HG02840 (cell line): ENCODE results near the gene PDZD7.
A peak's percentile ranks its signal among the peaks of the same experiment; 100 is the strongest.

Source experiments
- ATAC-seq: cut with Tn5 transposase; IDR thresholded peaks from one replicate; pipeline ENCODE4 v1.9.1; 2021; ENCODE audit warnings: mild to moderate bottlenecking, moderate library complexity, moderate number of reproducible peaks; ENCODE audit not compliant: unreplicated experiment, low FRiP score

The PDZD7 gene

DNA sequence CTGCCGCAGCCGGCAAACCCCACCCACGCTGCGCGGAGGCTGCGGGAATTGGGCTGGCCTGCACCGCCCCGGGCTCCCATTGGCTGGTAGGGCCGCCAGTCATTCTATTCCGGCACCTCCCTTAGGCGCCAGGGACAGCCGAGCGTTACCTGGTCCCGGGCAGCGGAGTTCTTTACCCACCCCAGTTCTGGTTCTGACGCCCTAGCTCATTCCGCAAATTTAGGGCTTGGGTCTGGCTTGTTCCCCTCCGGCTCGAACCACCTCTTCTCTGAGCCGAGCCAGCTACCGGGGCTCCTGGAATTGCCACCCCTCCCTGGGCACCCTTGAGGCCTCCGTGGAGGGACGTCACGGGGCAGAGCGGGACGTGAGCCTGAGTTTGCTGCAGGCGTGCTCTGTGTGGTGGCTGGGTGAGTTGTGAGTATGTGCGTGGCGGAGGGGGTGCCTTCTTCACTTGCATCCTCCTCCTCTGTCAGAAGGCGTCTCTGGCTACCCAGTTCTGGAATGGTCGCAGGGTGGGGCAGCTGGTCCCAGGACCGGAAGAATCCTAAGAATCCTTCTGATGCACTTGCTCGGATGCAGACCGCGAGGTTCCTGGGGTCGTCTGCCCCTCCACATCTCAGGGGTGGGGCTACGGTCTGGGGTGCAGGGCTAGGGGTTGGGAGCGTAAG lies at the start of gene PDZD7, which contains the start of gene SFXN3:
Gene PDZD7 (minus strand): TSS at position 2 of the 668 bp plus-strand sequence. CDS start 910 bp downstream, outside the sequence.
Gene SFXN3 (plus strand): TSS at position 107 of the 668 bp plus-strand sequence. CDS start 3,461 bp downstream, outside the sequence.
- ATAC-seq: peak; percentile 83

DNA sequence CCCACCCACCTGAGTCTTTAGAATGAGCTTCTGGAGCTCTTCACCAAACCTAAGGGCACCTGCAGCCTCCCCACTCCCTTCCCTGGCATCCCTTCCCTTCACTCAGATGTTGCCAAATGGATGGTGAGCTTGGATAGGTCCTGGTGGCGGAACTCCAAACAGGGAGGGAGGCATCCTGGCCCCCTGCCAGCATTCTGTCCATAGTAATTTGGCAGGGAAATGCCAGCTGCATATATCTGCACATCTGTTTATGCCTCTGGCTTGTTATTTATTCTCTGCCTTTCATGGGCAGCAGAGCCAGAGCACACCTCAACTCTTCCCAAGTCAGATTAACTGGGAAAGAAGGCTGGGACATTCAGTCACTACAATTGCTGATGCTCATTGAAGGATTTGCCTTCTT lies 48.9 kb upstream of the PDZD7 start:
- ATAC-seq: no peak

DNA sequence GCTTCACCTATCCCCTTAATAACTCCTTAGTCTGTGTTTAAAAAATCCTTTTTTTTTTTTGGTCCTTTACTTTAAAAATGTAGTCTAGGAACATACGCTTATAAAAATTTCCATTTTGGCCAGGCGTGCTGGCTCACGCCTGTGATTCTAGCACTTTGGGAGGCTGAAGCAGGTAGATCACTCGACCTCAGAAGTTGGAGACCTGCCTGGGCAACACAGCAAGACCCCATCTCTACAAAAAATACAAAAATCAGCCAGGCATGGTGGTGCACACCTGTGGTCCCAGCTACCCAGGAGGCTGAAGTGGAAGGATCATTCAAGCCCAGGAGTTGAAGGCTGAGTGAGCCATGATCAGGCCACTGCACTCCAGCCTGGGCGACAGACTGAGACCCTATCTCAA lies 45.7 kb upstream of the PDZD7 start:
- ATAC-seq: no peak

DNA sequence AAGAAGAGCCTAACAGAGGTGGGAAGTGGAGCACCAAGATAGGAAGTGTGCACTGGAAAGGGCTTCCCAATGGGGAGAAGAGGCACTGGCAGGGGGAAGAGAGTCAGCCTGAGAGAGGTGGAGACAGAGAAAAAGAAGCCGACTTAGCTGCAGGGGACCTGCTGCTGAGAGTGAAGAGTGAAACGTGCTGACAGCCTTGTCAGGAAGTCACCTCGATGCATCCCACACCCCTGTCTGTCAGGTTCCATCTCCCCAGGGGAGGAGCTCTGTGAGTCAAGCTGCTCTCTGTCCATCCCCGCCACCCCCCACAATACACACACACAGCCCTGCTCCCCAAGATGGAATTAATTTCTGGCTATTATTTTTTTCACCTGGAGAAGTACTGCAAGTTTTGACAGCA lies 44.8 kb upstream of the PDZD7 start:
- ATAC-seq: no peak

DNA sequence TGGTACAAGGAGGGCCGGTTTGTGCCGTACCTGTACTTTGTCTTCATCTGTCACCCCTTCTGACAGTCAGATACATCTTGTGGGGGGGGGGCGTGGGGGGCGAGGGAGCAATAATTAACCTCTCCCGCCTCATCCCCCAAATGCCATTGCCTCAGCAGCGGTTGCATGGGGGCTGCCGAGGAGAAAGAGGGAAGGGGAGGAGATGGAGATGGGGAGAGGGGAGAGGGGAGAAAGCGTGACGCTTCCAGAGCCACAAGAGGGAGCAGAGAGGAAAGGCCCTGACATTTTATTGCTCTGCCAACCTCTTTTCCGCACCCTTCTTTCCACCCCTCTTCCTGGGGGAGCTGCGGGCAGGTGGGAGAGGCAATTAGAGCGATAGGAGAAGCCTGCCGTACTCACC lies 42.7 kb upstream of the PDZD7 start:
- ATAC-seq: no peak

DNA sequence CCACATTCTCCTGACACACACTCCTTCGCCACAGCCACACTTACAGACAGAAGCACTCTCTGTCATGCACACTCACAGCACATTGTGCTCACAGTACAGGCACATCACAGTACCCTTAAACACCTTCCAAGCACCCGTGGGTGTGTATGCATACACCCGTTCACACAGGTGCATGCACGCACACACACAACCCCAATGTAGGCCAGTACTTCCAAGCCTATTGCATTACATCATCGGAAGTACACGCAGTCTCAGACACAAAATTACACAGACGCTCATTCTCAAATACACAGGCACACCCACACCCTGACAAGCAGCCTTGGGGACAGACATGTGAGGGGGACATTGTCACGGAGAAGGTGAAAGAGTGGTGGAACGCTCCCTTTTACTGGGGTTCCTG lies 42.0 kb upstream of the PDZD7 start:
- ATAC-seq: no peak

DNA sequence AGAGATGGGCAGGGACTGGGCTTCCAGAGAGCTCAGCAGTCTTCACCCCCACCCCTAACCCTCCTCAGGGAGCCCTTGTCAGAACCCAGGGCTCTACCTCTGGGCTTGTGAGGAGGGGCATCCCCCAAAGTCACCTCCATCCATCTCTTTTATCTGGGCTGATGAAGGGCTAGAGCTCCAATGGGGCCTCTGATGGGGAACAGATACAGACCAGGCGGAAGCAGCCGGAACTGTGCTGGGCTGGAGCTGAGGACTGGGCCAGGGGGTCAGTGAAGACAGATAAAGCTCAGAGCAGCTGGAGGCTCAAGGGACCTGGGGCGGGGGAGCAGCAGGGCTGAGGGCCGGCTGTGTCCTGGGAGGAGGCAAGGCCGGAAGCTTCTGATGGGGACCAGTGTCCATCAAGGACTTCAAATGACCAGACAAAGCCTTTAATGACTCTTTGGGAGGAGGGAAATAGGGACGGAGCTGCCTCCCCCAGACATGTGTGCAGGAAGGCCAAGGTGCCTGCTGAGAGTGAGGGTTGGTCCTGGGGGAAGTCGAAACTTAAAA lies 41.0 kb upstream of the PDZD7 start:
- no peak for ATAC-seq

DNA sequence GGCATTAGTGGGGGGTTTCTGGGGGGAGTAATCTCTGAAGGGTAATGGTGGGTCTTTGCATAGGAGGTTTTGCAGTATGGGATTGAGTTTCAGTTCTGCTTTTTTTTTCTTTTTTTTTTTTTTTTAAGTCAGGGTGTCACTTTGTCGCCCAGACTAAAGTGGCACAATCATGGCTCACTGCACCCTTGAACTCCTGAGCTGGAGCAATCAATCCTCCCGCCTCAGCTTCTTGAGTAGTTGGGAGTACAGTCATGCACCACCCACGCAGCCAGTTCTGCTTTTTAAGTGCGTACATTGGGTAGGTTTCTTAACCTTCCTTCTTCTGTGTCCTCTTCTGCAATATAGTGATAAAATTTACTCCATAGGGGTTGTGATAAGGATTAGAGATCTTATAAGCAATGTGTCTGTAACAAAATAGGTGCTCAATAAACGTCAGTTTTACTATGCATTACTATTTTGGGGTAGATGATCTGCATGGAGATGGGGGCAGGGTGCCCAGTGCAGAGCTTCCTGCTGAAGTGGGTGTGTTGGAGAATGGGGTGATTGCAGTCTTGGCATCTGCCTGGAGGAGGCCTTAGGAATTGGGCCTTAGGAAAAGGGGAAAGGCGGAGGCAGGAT lies 40.4 kb upstream of the PDZD7 start:
- no peak for ATAC-seq

DNA sequence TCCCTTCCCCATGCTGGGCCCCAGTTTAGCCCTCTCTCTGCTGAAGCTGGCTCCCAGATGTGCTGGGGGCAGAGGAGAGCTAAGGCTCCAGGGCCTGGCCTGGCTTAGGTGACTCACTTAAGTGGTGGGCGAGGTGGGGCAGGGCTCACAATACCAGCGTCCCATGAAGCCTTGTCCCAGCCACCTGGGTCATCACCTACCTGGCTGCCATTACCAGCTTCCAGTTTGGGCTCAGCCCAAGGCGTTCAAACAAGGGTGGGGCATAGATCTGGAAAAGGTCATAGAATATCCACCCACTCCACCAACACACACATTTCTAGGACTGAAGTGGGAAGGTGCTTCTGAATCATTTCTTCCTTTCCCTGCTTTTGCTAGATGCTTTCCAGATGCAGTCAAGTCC lies 39.2 kb upstream of the PDZD7 start:
- no peak for ATAC-seq

DNA sequence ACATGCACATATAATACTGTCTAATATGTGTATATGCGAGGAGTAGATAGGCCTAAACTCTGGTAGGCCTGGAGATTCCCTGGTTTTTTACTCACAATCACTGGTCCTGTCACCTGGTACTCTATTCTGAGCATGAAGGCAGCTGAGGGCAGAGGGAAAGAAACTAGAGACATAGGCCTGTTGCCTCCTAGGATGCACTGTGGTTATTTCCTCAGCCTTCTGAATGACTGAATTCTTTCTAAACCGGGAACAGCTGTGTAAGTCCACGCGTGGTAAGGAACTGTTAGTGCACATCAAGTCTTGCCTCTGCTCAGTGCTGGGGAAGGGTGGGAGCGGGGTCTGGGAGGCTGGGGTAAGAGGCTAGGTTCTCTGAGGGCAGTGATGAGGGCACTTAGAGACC lies 38.5 kb upstream of the PDZD7 start:
- no peak for ATAC-seq

DNA sequence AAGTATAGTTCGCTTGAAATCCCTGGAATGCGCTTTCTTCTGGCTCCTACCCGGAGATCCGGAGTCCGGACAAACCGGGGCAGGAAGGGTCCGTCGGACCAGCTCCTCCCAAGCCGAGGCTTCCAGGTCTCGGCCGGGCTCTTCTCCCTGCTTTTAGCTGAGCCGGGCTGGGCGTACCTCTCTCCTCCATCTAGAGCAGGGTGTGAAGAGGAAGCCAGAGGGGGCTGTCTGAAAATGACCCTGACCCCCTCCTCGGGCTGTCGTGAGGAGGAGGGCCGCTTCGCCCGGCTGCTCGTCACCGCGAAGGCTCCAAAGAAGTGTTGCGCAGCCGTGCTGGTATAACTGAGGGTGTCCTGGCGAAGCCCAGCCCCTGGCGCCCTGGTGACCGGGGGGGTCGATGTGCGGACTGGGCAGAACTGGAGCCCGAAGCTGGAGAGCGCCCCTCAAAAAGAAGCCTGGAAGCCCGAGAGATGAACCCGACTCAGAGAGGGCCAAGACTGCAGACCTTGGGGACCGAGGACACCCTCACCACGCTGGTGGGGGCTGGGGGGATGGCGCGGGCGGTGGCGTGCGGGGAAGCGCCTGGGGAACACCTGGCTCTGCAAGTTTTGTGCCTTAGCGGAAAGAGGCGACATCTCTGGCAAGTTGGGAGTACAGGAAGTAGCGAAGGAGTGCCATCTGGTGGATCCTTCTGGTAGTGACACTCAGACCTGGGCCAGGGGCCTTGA lies 36.6 kb upstream of the PDZD7 start:
- ATAC-seq: no peak

DNA sequence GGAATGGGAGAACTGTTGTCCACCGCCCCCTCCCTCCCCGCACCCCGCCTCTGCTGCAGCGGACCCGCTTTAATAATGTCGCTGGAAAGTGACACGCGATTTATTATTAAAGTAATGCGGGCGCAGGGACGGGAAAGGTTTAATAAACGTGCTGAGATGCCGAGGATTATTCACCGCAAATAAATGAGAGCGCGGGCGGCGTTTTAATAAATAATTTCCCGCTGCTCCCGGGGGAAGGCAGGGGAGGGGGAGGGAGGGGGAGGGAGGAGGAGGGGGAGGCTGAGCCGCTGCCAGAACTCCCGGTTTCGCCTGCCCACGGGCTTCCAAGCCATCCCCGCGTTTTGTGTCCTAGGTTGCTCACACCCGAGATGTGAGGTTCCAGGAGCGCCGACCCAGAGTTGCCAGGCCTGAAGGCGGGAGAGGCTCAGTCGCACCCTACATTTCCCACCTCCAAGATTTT lies 36.0 kb upstream of the PDZD7 start:
- ATAC-seq: no peak

DNA sequence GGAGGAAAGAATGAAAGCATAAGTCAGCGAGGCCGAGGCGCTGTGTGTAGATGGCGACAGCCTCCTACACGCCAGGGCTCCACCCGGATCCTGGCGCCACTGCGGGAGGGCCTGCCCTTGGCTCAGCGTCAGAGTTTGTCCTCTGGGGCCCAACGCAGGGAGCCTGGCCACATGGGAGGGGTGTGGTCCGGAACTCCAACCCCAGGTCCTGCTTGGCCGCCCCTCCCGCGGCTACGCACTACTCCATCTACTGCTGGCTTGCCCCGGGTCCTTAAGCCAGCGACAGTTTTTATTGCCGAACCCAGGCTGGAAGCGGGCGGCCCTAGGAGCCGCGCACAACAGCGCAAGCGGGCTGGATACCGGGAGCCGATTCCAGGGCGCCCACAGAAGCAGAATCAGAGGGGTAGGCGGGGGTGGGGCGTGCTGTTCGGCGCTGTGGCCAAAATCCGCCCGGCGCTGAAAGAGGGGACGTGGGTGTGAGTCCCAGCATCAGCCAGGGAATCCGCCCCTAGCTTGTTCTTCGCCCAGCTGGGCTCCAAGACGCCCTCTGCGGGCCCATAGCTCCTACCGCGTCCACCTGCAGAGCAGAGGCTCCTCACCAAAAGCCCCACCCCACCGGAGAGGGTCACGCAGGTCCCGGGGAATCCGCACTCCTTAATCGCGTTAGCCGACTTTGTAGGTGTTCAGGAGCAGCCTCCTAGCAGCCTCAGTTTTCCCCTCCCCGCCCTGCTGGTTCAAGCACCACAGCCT lies 35.4 kb upstream of the PDZD7 start:
- no peak for ATAC-seq

DNA sequence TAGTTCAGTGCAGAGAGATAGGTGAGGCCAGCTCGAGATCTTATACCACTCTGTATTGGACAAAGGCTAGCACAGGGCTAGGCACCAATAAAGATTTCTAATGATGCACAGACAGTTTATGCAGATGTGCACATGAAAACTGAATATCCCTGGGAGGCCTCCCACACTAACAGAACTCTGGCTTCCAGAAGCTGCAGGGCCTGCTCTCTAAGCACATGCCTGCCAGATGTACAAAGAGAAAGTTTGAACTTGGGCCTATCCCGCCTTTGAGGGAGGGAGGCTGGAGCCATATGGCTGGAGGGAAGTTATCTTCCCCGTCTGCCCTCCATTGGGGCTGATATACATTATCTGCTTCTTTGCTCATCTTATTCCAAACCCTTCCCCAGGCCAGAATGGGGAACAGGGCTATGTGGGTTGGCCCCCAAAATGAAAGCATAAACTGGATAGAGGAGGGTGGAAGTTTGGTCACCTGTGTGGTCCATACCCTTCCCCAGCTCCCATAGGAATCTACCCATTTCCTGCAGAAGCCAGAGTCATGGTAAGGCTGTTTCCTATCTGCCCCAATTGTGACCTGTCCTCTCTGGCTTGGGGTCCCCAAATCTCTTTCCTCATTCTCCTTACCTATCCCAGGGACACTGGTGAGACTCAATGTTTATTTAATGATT lies 34.7 kb upstream of the PDZD7 start:
- ATAC-seq: no peak

DNA sequence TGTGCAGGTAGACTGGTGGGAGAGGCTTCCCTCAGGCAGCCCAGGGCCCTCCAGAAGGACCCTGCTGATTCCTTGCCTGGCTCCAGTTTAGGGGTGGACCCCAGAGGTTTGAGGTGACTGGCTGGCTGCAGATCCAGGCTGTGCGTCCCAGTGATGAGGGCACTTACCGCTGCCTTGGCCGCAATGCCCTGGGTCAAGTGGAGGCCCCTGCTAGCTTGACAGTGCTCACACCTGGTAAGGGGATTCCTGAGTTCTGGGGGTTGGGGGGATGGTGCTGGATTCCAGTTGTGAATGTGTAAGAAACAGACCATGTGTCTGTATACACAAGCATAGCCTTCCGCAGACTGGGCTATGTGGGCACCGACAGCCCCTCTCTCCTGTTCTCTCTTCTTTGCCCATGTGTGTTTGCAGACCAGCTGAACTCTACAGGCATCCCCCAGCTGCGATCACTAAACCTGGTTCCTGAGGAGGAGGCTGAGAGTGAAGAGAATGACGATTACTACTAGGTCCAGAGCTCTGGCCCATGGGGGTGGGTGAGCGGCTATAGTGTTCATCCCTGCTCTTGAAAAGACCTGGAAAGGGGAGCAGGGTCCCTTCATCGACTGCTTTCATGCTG lies 33.6 kb upstream of the PDZD7 start:
- no peak for ATAC-seq

DNA sequence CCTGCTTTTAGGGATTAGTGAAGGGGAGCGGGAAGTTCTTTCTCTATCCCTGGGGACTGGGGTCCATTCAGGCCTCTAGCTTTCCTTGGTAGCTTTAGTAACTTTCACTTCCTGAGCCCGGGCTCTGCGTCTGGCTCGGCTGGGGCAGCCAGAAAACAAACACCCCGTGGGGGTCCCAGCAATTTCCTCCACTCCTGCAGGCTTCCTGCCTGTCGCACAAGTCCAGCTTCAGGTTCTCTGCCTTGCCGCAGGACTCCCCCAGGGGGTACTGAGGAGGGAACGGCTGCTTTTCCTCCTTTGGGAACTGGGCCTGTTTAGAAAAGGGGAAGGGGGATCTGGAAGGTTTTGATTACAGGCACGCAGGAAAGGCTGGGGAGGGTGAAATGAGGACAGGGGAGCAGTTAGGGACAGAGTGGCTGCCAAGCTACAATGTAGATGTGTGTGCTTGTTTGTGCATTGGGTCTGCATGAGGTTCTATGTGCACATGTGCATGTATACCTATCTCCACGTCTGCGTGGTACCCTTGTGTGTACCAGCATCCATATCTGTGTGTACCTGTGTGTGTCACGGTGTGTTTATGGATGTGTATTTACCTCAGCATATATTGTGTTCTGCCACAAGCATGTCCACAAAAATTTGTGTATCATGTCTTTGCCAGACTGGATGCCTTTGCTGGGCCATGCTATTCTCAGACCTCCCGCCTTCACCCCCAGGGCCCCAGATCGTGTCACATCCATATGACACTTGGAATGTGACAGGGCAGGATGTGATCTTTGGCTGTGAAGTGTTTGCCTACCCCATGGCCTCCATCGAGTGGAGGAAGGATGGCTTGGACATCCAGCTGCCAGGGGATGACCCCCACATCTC lies 32.9 kb upstream of the PDZD7 start:
- ATAC-seq: no peak

DNA sequence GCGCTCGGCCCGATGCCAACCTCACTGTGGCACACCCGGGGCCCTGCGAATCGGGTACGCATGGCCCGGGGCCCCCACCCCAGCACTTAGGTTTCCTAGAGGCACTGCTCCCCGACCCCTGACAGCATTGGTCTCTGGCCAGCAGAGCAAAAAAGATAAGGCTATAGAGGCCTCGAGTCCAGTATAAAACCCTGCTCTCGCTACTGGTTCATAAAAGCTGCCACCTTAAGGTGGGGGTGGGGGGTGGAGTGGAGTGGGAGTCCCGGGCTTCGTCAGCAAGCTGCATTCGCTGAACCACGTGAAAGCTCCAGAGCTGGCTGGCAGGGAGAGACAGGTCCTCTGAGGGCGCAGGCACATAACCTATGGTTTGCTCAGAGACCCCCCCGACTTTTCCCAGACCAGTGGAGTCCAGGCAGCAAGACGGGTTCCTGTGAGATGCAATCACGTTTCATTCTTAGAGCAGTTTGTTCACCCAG lies 32.2 kb upstream of the PDZD7 start:
- ATAC-seq: no peak

DNA sequence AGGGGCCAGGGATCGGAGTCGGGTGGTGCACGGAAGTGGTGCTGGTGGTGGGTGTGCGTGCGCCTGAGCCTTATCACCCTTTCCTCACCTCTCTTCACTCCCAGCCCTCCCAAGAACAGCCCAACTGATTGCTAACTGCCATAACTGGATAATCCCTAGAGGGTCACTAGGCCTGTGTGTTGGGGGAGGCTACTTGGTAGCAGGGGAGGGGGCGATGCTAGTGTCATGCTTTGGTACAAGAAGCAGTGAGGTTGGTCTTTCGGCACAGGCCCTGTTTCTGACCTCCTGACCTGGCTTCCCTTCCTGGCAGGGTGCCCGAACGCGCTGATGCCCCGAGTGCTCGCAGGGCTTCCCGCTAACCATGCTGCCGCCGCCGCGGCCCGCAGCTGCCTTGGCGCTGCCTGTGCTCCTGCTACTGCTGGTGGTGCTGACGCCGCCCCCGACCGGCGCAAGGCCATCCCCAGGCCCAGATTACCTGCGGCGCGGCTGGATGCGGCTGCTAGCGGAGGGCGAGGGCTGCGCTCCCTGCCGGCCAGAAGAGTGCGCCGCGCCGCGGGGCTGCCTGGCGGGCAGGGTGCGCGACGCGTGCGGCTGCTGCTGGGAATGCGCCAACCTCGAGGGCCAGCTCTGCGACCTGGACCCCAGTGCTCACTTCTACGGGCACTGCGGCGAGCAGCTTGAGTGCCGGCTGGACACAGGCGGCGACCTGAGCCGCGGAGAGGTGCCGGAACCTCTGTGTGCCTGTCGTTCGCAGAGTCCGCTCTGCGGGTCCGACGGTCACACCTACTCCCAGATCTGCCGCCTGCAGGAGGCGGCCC lies 31.5 kb upstream of the PDZD7 start:
- no peak for ATAC-seq
